PC-9 (cell line): ENCODE measurements around the gene KCNA10. TPM values are rescaled to one million over a fixed set of nuclear protein-coding genes. Genes with fewer than 3 reads are reported as not detected.

Experiments
- BruUV-seq: library from RNA; stranded (reverse); fragments of 400-500 nt; replicated peaks from 2 replicates; lab custom pipeline; 2021; lab: Mats Ljungman, UMichigan
- CTCF ChIA-PET: fragments of 300-600 bp; sonication (Branson Sonifier 250); formaldehyde crosslinking; loops from one replicate; lab custom pipeline; 2022; ENCODE audit warnings: antibody characterized with exemption; lab: Charles Lee
- POLR2A ChIA-PET: fragments of 300-600 bp; sonication (Branson Sonifier 250); formaldehyde crosslinking; loops from one replicate; lab custom pipeline; 2022; ENCODE audit warnings: antibody characterized with exemption; ENCODE audit not compliant: unreplicated experiment; lab: Charles Lee
- DNase-seq, 2 experiments: peaks; one replicate each; pipeline versions ENCODE4 v3.0.0 to v3.0.0-alpha.2; 2015 to 2022; ENCODE audit warnings: mixed read lengths in 1 of 2
- H2AFZ ChIP-seq: fragments of 200-600 bp; sonication (generic); 2 replicates; pipeline ENCODE4 v1.8.1; 2017; ENCODE audit warnings: antibody characterized with exemption
- H3F3A ChIP-seq: fragments of 200-600 bp; sonication (generic); 2 replicates; pipeline ENCODE4 v1.8.1; 2017; ENCODE audit warnings: antibody characterized with exemption, mild to moderate bottlenecking, low read depth; ENCODE audit not compliant: insufficient read depth
- H3K27ac ChIP-seq: fragments of 200-600 bp; sonication (generic); 2 replicates; pipeline ENCODE4 v1.6.1; 2016; ENCODE audit warnings: mixed run types
- H3K27me3 ChIP-seq: fragments of 200-600 bp; sonication (generic); 2 replicates; pipeline ENCODE4 v1.6.1; 2016; ENCODE audit warnings: low read depth, mixed run types; ENCODE audit not compliant: insufficient read depth
- H3K36me3 ChIP-seq: fragments of 200-600 bp; sonication (generic); 2 replicates; pipeline ENCODE4 v1.6.1; 2016; ENCODE audit warnings: low read depth, mixed run types
- H3K4me1 ChIP-seq: fragments of 200-600 bp; sonication (generic); replicated peaks from 2 replicates; pipeline ENCODE4 v1.6.1; 2016; ENCODE audit warnings: mixed run types; ENCODE audit not compliant: insufficient read depth
- H3K4me2 ChIP-seq: fragments of 200-600 bp; sonication (generic); 2 replicates; pipeline ENCODE4 v1.6.1; 2017; ENCODE audit warnings: mixed run types
- H3K4me3 ChIP-seq: fragments of 200-600 bp; sonication (generic); 2 replicates; pipeline ENCODE4 v1.6.1; 2016; ENCODE audit warnings: mixed run types
- H3K79me2 ChIP-seq: fragments of 200-600 bp; sonication (generic); 2 replicates; pipeline ENCODE4 v1.6.1; 2017; ENCODE audit warnings: low read depth, mixed run types
- H3K9me2 ChIP-seq: fragments of 200-600 bp; sonication (generic); 2 replicates; pipeline ENCODE4 v1.8.1; 2017; ENCODE audit warnings: mild to moderate bottlenecking; ENCODE audit not compliant: insufficient read depth
- H3K9me3 ChIP-seq: fragments of 200-600 bp; sonication (generic); 2 replicates; pipeline ENCODE4 v1.8.1; 2016; ENCODE audit warnings: low read depth; ENCODE audit not compliant: insufficient read depth
- H4K20me1 ChIP-seq: fragments of 200-600 bp; sonication (generic); 2 replicates; pipeline ENCODE4 v1.8.1; 2017; ENCODE audit not compliant: insufficient read depth
- EZH2 ChIP-seq: fragments of 200-600 bp; sonication (generic); IDR thresholded peaks from 2 replicates; pipeline ENCODE4 v1.8.0; 2017; ENCODE audit warnings: antibody characterized with exemption, low read depth
- intact Hi-C: fragments of 100-400 bp; cut with micrococcal nuclease; formaldehyde crosslinking; loops from one replicate; pipeline ENCODE4 v1.10.0; 2022; ENCODE audit not compliant: unreplicated experiment
- total RNA-seq: library from RNA; stranded (reverse); gene quantifications from 2 replicates; pipeline ENCODE4 v1.2.3, GENCODE V29; 2021
- TF ChIP-seq, protein P1 (sequence below): fragments of 200-600 bp; sonication (generic); conservative IDR thresholded peaks from 2 replicates; pipeline ENCODE4 v1.6.1; 2017; ENCODE audit warnings: mixed run types, antibody characterized with exemption, mild to moderate bottlenecking, moderate library complexity

The KCNA10 gene
- total RNA-seq, 1 experiment from 2014 or later, result not detected

DNA sequence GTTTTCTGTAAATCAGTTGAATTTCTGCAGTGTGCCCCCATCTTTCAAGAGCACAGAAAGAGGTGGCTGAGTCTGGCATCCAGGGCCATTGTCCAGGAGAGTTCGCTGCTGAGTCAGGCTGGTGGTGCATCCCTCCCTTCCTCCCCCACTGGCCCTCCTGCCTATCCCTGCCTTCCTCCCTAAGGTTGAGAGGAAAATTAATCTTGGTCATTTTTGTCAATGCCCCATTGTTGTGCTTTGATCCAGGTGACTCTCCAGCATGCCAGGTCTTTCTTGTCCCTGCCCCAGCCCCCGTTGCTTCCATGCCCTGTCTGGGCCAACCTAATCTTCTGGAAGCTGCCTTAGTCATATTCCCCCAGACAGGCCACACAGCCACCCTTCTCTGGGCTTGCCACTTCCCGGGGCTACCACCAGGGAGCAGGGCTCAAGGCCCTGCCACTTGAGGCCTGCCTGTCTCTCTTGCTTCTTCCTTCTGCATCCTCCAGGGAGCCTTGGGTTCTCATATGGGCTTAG, 41.5 kb downstream of the KCNA10 start:
- BruUV-seq, result TSS peak; percentile 89
- peak overlapping the region; percentile 1; the same call in 1 of the 2 replicates for H2AFZ ChIP-seq
- peak in 1 of 2 experiments; percentile 73 for DNase-seq
- peak overlapping the region; percentile 88 for H3K27ac ChIP-seq
- no peaks in the 10 kb centered on the region for H3K27me3 ChIP-seq
- peaks cover 42% of the 10 kb centered on the region for H3K4me1 ChIP-seq
- H3F3A ChIP-seq, result peaks cover 30% of the 10 kb centered on the region
- no peaks in the 10 kb centered on the region for H4K20me1 ChIP-seq
- no peaks in the 10 kb centered on the region for H3K9me3 ChIP-seq
- intact Hi-C loops, result no loop called here
- CTCF ChIA-PET, result interaction anchor here (0.7 to 1.2 kb wide), 3 partner anchors 17 to 269 kb away, joined by 3 read pairs; no protein-coding TSS in a partner anchor
- no peak overlapping the region for H3K4me3 ChIP-seq
- no peaks in the 10 kb centered on the region for H3K79me2 ChIP-seq
- TF ChIP-seq, protein P1, sequence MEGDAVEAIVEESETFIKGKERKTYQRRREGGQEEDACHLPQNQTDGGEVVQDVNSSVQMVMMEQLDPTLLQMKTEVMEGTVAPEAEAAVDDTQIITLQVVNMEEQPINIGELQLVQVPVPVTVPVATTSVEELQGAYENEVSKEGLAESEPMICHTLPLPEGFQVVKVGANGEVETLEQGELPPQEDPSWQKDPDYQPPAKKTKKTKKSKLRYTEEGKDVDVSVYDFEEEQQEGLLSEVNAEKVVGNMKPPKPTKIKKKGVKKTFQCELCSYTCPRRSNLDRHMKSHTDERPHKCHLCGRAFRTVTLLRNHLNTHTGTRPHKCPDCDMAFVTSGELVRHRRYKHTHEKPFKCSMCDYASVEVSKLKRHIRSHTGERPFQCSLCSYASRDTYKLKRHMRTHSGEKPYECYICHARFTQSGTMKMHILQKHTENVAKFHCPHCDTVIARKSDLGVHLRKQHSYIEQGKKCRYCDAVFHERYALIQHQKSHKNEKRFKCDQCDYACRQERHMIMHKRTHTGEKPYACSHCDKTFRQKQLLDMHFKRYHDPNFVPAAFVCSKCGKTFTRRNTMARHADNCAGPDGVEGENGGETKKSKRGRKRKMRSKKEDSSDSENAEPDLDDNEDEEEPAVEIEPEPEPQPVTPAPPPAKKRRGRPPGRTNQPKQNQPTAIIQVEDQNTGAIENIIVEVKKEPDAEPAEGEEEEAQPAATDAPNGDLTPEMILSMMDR, result peak; percentile 58; the same call in 1 of the 2 replicates
- no peak for TF ChIP-seq EZH2
- POLR2A ChIA-PET, result interaction anchor here (0.5 to 0.6 kb wide), 4 partner anchors 134 to 907 kb away, joined by 3 to 7 read pairs (median 4); no protein-coding TSS in a partner anchor
- peak overlapping the region; percentile 55 for H3K4me2 ChIP-seq
- no peaks in the 10 kb centered on the region for H3K36me3 ChIP-seq
- H3K9me2 ChIP-seq, result no peaks in the 10 kb centered on the region

DNA sequence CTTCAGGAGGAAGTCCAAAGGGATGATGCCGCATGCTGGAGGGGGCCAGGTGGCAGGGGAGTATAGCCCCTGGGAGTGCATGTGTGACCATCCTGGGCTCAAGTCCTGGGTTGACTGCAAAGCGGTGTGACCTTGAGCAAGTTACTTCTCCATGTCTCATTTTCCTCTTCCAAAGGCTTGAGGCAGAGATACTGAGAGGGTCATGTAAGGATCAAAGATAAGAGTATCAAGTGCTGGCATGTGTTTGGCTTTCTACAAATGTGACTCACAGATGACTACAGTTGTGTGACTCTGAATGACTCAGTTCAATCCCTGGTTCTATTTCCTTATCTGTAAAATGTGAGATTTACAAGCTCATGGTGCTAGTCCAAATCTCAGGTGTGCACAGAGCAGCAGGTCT, 41.9 kb downstream of the KCNA10 start:
- Histone ChIP-seq H3K36me3 (no peaks in the 10 kb centered on the region), H2AFZ (peak overlapping the region; percentile 1; the same call in 1 of the 2 replicates), H3F3A (peaks cover 30% of the 10 kb centered on the region), H3K4me3 (no peak overlapping the region), H3K27ac (peak overlapping the region; percentile 88), H3K27me3 (no peaks in the 10 kb centered on the region), H3K4me2 (peak overlapping the region; percentile 55), H3K4me1 (peaks cover 42% of the 10 kb centered on the region), H4K20me1 (no peaks in the 10 kb centered on the region), H3K79me2 (no peaks in the 10 kb centered on the region), H3K9me3 (no peaks in the 10 kb centered on the region), H3K9me2 (no peaks in the 10 kb centered on the region)
- TF ChIP-seq, protein P1, result no peak
- no peak for TF ChIP-seq EZH2
- ChIA-PET POLR2A (interaction anchor here (0.6 kb wide), 3 partner anchors 272 to 907 kb away, joined by 3 to 7 read pairs (median 4); no protein-coding TSS in a partner anchor), CTCF (interaction anchor here (0.7 to 1.2 kb wide), 3 partner anchors 17 to 269 kb away, joined by 3 read pairs; no protein-coding TSS in a partner anchor)
- no TSS peak for BruUV-seq
- intact Hi-C loops, result no loop called here
- peak in 1 of 2 experiments; percentile 99 for DNase-seq

DNA sequence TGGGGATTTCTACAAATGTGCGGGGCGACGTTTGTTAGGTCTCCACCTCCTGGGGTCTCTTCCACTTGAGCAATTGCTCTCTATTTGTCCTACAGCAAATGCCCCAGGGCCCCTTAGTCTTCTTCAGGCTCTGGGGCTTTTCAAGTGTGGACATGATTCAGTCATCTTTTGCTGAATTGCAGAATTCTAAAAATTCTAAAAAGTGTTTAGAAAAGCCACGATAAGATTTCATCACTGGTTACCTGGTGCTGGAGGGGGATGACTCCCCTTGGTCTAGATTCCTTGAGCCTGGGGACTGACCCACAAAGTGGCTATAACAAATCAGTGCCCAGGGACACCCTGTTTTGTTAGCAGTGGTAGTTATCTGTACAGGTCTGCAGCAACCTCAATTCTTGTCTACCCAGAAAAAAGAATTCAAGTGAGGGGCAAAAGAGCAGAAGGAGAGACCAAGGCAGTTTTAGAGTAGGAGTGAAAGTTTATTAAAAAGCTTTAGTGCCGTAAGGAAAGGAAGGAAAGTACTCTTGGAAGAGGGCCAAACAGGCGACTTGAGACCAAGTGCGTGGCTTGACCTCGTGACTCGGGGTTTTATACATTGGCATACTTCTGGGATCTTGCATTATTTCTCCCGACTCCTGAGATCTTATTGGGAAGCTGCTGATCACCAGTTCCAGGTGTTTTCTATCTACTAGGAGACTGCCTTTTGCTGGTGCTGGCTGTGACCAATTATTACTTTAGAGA, 42.8 kb downstream of the KCNA10 start:
- Histone ChIP-seq H4K20me1 (no peaks in the 10 kb centered on the region), H3K4me3 (no peak overlapping the region), H3K27ac (peak overlapping the region; percentile 88), H3F3A (peaks cover 35% of the 10 kb centered on the region), H2AFZ (no peak overlapping the region), H3K27me3 (no peaks in the 10 kb centered on the region), H3K79me2 (no peaks in the 10 kb centered on the region), H3K4me2 (peak overlapping the region; percentile 55; the same call in 1 of the 2 replicates), H3K9me3 (no peaks in the 10 kb centered on the region), H3K4me1 (peaks cover 42% of the 10 kb centered on the region), H3K36me3 (no peaks in the 10 kb centered on the region), H3K9me2 (no peaks in the 10 kb centered on the region)
- no TSS peak for BruUV-seq
- TF ChIP-seq, protein P1, result no peak
- TF ChIP-seq EZH2, result no peak
- DNase-seq, result no peak
- intact Hi-C loops, result no loop called here
- ChIA-PET POLR2A (no interaction called here), CTCF (no interaction called here)
